ENCODE measurements around the gene AKAP6. TPM values are rescaled to one million over a fixed set of nuclear protein-coding genes. Genes with fewer than 3 reads are reported as not detected.

AKAP6 gene
- total RNA-seq, 1 donor from 2014 or later, result 3.6 TPM

- Mint-ChIP-seq H3K27me3 (ENCODE audit: low read depth) (no peaks in the 10 kb centered on the region), H3K4me3 (ENCODE audit: unreplicated experiment) (no peak overlapping the region), H3K9me3 (ENCODE audit: low read depth) (no peaks in the 10 kb centered on the region), H3K36me3 (ENCODE audit: low read depth) (no peaks in the 10 kb centered on the region), H3K4me1 (ENCODE audit: low read depth) (no peaks in the 10 kb centered on the region), H3K27ac (ENCODE audit: unreplicated experiment) (no peak overlapping the region)
- no peak for DNase-seq (ENCODE audit: low spot score)
- no peak for TF ChIP-seq CTCF (IDR thresholded peaks at IDR 0.05)
Measured at GRCh38 chr14:32332415-32333316, 3.6 kb downstream of the AKAP6 start.

- Mint-ChIP-seq H3K36me3 (ENCODE audit: low read depth) (no peaks in the 10 kb centered on the region), H3K27me3 (ENCODE audit: low read depth) (no peaks in the 10 kb centered on the region), H3K4me1 (ENCODE audit: low read depth) (peaks cover 7% of the 10 kb centered on the region), H3K4me3 (ENCODE audit: unreplicated experiment) (no peak overlapping the region), H3K9me3 (ENCODE audit: low read depth) (no peaks in the 10 kb centered on the region), H3K27ac (ENCODE audit: unreplicated experiment) (no peak overlapping the region)
- DNase-seq (ENCODE audit: low spot score), result no peak
- TF ChIP-seq CTCF (IDR thresholded peaks at IDR 0.05), result no peak
Measured at GRCh38 chr14:32336702-32337101, 7.6 kb downstream of the AKAP6 start.

GRCh38 chr14:32337759-32338158 is 8.7 kb downstream of the AKAP6 start:
- no peak overlapping the region for H3K27ac Mint-ChIP-seq (ENCODE audit: unreplicated experiment)
- peaks cover 12% of the 10 kb centered on the region for H3K4me1 Mint-ChIP-seq (ENCODE audit: low read depth)
- H3K9me3 Mint-ChIP-seq (ENCODE audit: low read depth), result no peaks in the 10 kb centered on the region
- H3K27me3 Mint-ChIP-seq (ENCODE audit: low read depth), result no peaks in the 10 kb centered on the region
- no peaks in the 10 kb centered on the region for H3K36me3 Mint-ChIP-seq (ENCODE audit: low read depth)
- no peak for DNase-seq (ENCODE audit: low spot score)
- H3K4me3 Mint-ChIP-seq (ENCODE audit: unreplicated experiment), result no peak overlapping the region
- no peak for TF ChIP-seq CTCF (IDR thresholded peaks at IDR 0.05)

GRCh38 chr14:32339188-32339587 is 10.1 kb downstream of the AKAP6 start:
- Mint-ChIP-seq H3K36me3 (ENCODE audit: low read depth) (peaks cover 1% of the 10 kb centered on the region), H3K4me1 (ENCODE audit: low read depth) (peaks cover 12% of the 10 kb centered on the region), H3K27me3 (ENCODE audit: low read depth) (no peaks in the 10 kb centered on the region), H3K27ac (ENCODE audit: unreplicated experiment) (no peak overlapping the region), H3K4me3 (ENCODE audit: unreplicated experiment) (no peak overlapping the region), H3K9me3 (ENCODE audit: low read depth) (no peaks in the 10 kb centered on the region)
- TF ChIP-seq CTCF (IDR thresholded peaks at IDR 0.05), result no peak
- no peak for DNase-seq (ENCODE audit: low spot score)

- Mint-ChIP-seq H3K36me3 (ENCODE audit: low read depth) (peaks cover 2% of the 10 kb centered on the region), H3K9me3 (ENCODE audit: low read depth) (no peaks in the 10 kb centered on the region), H3K27ac (ENCODE audit: unreplicated experiment) (no peak overlapping the region), H3K4me3 (ENCODE audit: unreplicated experiment) (no peak overlapping the region), H3K4me1 (ENCODE audit: low read depth) (peaks cover 25% of the 10 kb centered on the region), H3K27me3 (ENCODE audit: low read depth) (no peaks in the 10 kb centered on the region)
- no peak for TF ChIP-seq CTCF (IDR thresholded peaks at IDR 0.05)
- DNase-seq (ENCODE audit: low spot score), result no peak
Measured at GRCh38 chr14:32341947-32342846, 13.1 kb downstream of the AKAP6 start.

Data from chondrocyte (in vitro differentiated cells).